Muscle layer of colon (tissue), 2 donors: Measurements from ENCODE around the gene TNNC2.

ENCODE experiments used
- H3K27ac ChIP-seq: one replicate; pipeline ENCODE4 v1.7.0; 2013; ENCODE audit warnings: low read depth, mild to moderate bottlenecking, low read length, moderate library complexity
- H3K27me3 ChIP-seq, 2 donors: one replicate each; pipeline ENCODE4 v1.7.0; 2013; ENCODE audit warnings: low read length in 2 of 2, mild to moderate bottlenecking in 2 of 2; ENCODE audit not compliant: insufficient read depth in 2 of 2, control insufficient read depth in 1 of 2
- H3K36me3 ChIP-seq: one replicate; pipeline ENCODE4 v1.7.0; 2013; ENCODE audit warnings: mild to moderate bottlenecking, low read length; ENCODE audit not compliant: insufficient read depth
- H3K4me1 ChIP-seq: one replicate; pipeline ENCODE4 v1.7.0; 2013; ENCODE audit warnings: mild to moderate bottlenecking, low read length; ENCODE audit not compliant: insufficient read depth
- H3K4me3 ChIP-seq, 2 donors: one replicate each; pipeline ENCODE4 v1.7.0; 2013; ENCODE audit warnings: low read length in 2 of 2, low read depth in 1 of 2, mild to moderate bottlenecking in 1 of 2, moderate library complexity in 1 of 2
- H3K9ac ChIP-seq: one replicate; pipeline ENCODE4 v1.7.0; 2013; ENCODE audit warnings: low read length
- H3K9me3 ChIP-seq: one replicate; pipeline ENCODE4 v1.7.0; 2013; ENCODE audit warnings: mild to moderate bottlenecking, low read length
- donor health status: abdominal sarcoma.
- donor health status: Adenocarcinoma of cecum.

The TNNC2 gene

GRCh38 chr20:45796337-45797065, 30.6 kb downstream of the TNNC2 start:
- H3K27me3 ChIP-seq: no peaks in the 10 kb centered on the region
- H3K36me3 ChIP-seq: peaks cover 44% of the 10 kb centered on the region
- no peak overlapping the region for H3K9ac ChIP-seq
- no peak overlapping the region for H3K27ac ChIP-seq
- peaks cover 14% of the 10 kb centered on the region for H3K4me1 ChIP-seq
- H3K4me3 ChIP-seq: no peak overlapping the region
- H3K9me3 ChIP-seq: no peaks in the 10 kb centered on the region

GRCh38 chr20:45792317-45793118, 34.6 kb downstream of the TNNC2 start:
- peak overlapping the region; percentile 98 for H3K27ac ChIP-seq
- peaks cover 8% of the 10 kb centered on the region for H3K4me1 ChIP-seq
- H3K9me3 ChIP-seq: no peaks in the 10 kb centered on the region
- no peaks in the 10 kb centered on the region for H3K27me3 ChIP-seq
- H3K4me3 ChIP-seq: peak overlapping the region; percentile 97 to 100
- H3K9ac ChIP-seq: peak overlapping the region; percentile 94
- peaks cover 30% of the 10 kb centered on the region for H3K36me3 ChIP-seq

- Histone ChIP-seq H3K9me3 (no peaks in the 10 kb centered on the region), H3K4me1 (peaks cover 19% of the 10 kb centered on the region), H3K4me3 (no peak overlapping the region), H3K9ac (no peak overlapping the region), H3K27me3 (no peaks in the 10 kb centered on the region), H3K27ac (no peak overlapping the region), H3K36me3 (no peaks in the 10 kb centered on the region)
These were observed 38.8 kb downstream of the TNNC2 start for GRCh38 chr20:45788351-45788750.

- Histone ChIP-seq H3K27me3 (no peaks in the 10 kb centered on the region), H3K4me1 (peaks cover 49% of the 10 kb centered on the region), H3K9ac (no peak overlapping the region), H3K4me3 (no peak overlapping the region), H3K27ac (peak overlapping the region; percentile 65), H3K9me3 (no peaks in the 10 kb centered on the region), H3K36me3 (no peaks in the 10 kb centered on the region)
These were observed 43.3 kb downstream of the TNNC2 start for GRCh38 chr20:45783656-45784294.

GRCh38 chr20:45782890-45783289, 44.2 kb downstream of the TNNC2 start:
- no peaks in the 10 kb centered on the region for H3K27me3 ChIP-seq
- no peak overlapping the region for H3K4me3 ChIP-seq
- no peaks in the 10 kb centered on the region for H3K9me3 ChIP-seq
- H3K27ac ChIP-seq: no peak overlapping the region
- H3K36me3 ChIP-seq: no peaks in the 10 kb centered on the region
- peaks cover 56% of the 10 kb centered on the region for H3K4me1 ChIP-seq
- H3K9ac ChIP-seq: no peak overlapping the region

- H3K4me3 ChIP-seq: no peak overlapping the region
- H3K4me1 ChIP-seq: peaks cover 59% of the 10 kb centered on the region
- peak overlapping the region; percentile 45 for H3K27ac ChIP-seq
- H3K9me3 ChIP-seq: no peaks in the 10 kb centered on the region
- H3K27me3 ChIP-seq: no peaks in the 10 kb centered on the region
- H3K9ac ChIP-seq: no peak overlapping the region
- no peaks in the 10 kb centered on the region for H3K36me3 ChIP-seq
These were observed 45.7 kb downstream of the TNNC2 start for GRCh38 chr20:45781391-45781931.

GRCh38 chr20:45780159-45780558, 47.0 kb downstream of the TNNC2 start:
- no peaks in the 10 kb centered on the region for H3K27me3 ChIP-seq
- peak overlapping the region; percentile 8 for H3K9ac ChIP-seq
- peak overlapping the region; percentile 79 for H3K27ac ChIP-seq
- H3K36me3 ChIP-seq: no peaks in the 10 kb centered on the region
- H3K9me3 ChIP-seq: no peaks in the 10 kb centered on the region
- H3K4me3 ChIP-seq: no peak overlapping the region
- H3K4me1 ChIP-seq: peaks cover 59% of the 10 kb centered on the region

- no peaks in the 10 kb centered on the region for H3K27me3 ChIP-seq
- peak overlapping the region; percentile 58 for H3K9ac ChIP-seq
- peak overlapping the region in 1 of 2 donors; percentile 8 for H3K4me3 ChIP-seq
- H3K4me1 ChIP-seq: peaks cover 57% of the 10 kb centered on the region
- H3K27ac ChIP-seq: peak overlapping the region; percentile 79
- H3K36me3 ChIP-seq: no peaks in the 10 kb centered on the region
- no peaks in the 10 kb centered on the region for H3K9me3 ChIP-seq
These were observed 47.8 kb downstream of the TNNC2 start for GRCh38 chr20:45779011-45779915.

GRCh38 chr20:45776931-45777330, 50.2 kb downstream of the TNNC2 start:
- no peak overlapping the region for H3K9ac ChIP-seq
- no peaks in the 10 kb centered on the region for H3K36me3 ChIP-seq
- no peak overlapping the region for H3K4me3 ChIP-seq
- H3K27me3 ChIP-seq: no peaks in the 10 kb centered on the region
- H3K9me3 ChIP-seq: no peaks in the 10 kb centered on the region
- H3K27ac ChIP-seq: no peak overlapping the region
- H3K4me1 ChIP-seq: peaks cover 39% of the 10 kb centered on the region

- H3K9ac ChIP-seq: no peak overlapping the region
- H3K27ac ChIP-seq: no peak overlapping the region
- H3K9me3 ChIP-seq: no peaks in the 10 kb centered on the region
- peaks cover 34% of the 10 kb centered on the region for H3K4me1 ChIP-seq
- no peaks in the 10 kb centered on the region for H3K27me3 ChIP-seq
- no peaks in the 10 kb centered on the region for H3K36me3 ChIP-seq
- H3K4me3 ChIP-seq: no peak overlapping the region
These were observed 51.7 kb downstream of the TNNC2 start for GRCh38 chr20:45775411-45775810.
